Liver (tissue), 3 donors: ENCODE data around the gene DTYMK.

ENCODE experiments used
- EGR1 ChIP-seq, 2 donors: IDR thresholded peaks; 2 replicates each; pipeline ENCODE4 v1.6.1; 2016 to 2018; ENCODE audit warnings: antibody characterized with exemption in 2 of 2, low read depth in 2 of 2
- GABPA ChIP-seq, 2 donors: IDR thresholded peaks in 1 of 2; conservative IDR thresholded peaks in 1 of 2; 2 replicates each; pipeline ENCODE4 v1.6.1; 2016; ENCODE audit warnings: antibody characterized with exemption in 2 of 2, mild to moderate bottlenecking in 1 of 2, moderate library complexity in 1 of 2
- JUND ChIP-seq, 2 donors: IDR thresholded peaks; 2 replicates each; pipeline ENCODE4 v1.6.1; 2016; ENCODE audit warnings: antibody characterized with exemption in 2 of 2
- NR2F2 ChIP-seq: IDR thresholded peaks from 2 replicates; pipeline ENCODE4 v1.6.1; 2016; ENCODE audit warnings: antibody characterized with exemption
- SP1 ChIP-seq: IDR thresholded peaks from 2 replicates; pipeline ENCODE4 v1.6.1; 2018; ENCODE audit warnings: antibody characterized with exemption, mild to moderate bottlenecking
- TAF1 ChIP-seq: conservative IDR thresholded peaks from 2 replicates; pipeline ENCODE4 v1.6.1; 2016; ENCODE audit warnings: antibody characterized with exemption, mild to moderate bottlenecking
- TF ChIP-seq, protein P1 (sequence below): IDR thresholded peaks from 2 replicates; pipeline ENCODE4 v1.6.1; 2016; ENCODE audit warnings: antibody characterized with exemption, mild to moderate bottlenecking
- TF ChIP-seq, protein P2 (sequence below): fragments of 150-350 bp; IDR thresholded peaks from 2 replicates; pipeline ENCODE4 v1.5.1; 2017; ENCODE audit warnings: improper control_type of control experiment, low read depth, low read length; ENCODE audit not compliant: missing input control
- TF ChIP-seq, protein P3 (sequence below): IDR thresholded peaks from 2 replicates; pipeline ENCODE4 v1.6.1; 2016; ENCODE audit warnings: antibody characterized with exemption
- TF ChIP-seq, protein P4 (sequence below): IDR thresholded peaks from 2 replicates; pipeline ENCODE4 v1.6.1; 2016; ENCODE audit warnings: antibody characterized with exemption
- TF ChIP-seq, protein P5 (sequence below): IDR thresholded peaks from 2 replicates; pipeline ENCODE4 v1.6.1; 2016; ENCODE audit warnings: antibody characterized with exemption
- donor health status: healthy.
- donor health status: healthy.

DNA sequence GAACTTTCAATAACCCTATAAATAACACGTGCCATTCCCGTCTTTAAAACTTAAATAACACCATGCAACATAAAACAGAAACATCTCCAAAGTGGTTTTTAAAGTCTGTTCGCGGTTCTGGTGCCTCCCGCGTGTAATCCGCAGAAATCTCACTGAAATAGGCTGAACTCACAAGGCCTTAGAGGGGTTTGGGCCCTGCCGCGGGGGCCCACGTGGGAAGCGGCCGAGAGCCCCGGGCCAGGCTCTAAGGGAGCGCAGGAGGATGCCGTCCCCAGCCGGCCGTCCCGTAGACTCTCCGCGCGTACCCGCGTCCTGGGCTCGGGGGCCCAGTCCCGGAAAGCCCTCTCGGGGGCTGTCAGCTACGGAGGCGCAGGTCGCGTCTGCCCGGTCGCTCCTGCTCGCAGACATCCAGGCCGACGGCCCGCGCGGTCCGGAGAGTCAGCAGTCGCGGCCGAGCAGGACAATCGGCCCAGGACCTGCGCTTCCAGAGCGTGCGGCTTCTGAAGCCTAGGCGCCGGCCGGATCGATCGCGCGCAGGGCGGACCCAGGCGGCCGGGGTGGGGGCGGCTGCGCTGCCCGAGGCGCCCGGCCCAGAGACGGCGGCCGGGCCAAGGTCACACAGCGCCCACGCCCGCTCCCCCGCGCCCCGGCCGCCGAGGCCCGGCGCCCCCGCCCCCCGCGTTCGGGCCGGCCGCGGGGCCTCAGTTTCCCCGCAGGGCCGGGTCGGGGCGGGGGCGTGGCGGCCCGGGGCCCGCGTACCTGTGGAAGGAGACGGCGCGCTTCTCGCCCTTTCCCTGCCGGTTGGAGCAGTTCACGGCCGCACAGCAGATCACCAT lies 50.2 kb downstream of the DTYMK start:
- TF ChIP-seq, protein P1, sequence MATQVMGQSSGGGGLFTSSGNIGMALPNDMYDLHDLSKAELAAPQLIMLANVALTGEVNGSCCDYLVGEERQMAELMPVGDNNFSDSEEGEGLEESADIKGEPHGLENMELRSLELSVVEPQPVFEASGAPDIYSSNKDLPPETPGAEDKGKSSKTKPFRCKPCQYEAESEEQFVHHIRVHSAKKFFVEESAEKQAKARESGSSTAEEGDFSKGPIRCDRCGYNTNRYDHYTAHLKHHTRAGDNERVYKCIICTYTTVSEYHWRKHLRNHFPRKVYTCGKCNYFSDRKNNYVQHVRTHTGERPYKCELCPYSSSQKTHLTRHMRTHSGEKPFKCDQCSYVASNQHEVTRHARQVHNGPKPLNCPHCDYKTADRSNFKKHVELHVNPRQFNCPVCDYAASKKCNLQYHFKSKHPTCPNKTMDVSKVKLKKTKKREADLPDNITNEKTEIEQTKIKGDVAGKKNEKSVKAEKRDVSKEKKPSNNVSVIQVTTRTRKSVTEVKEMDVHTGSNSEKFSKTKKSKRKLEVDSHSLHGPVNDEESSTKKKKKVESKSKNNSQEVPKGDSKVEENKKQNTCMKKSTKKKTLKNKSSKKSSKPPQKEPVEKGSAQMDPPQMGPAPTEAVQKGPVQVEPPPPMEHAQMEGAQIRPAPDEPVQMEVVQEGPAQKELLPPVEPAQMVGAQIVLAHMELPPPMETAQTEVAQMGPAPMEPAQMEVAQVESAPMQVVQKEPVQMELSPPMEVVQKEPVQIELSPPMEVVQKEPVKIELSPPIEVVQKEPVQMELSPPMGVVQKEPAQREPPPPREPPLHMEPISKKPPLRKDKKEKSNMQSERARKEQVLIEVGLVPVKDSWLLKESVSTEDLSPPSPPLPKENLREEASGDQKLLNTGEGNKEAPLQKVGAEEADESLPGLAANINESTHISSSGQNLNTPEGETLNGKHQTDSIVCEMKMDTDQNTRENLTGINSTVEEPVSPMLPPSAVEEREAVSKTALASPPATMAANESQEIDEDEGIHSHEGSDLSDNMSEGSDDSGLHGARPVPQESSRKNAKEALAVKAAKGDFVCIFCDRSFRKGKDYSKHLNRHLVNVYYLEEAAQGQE: no peak
- TF ChIP-seq, protein P2, sequence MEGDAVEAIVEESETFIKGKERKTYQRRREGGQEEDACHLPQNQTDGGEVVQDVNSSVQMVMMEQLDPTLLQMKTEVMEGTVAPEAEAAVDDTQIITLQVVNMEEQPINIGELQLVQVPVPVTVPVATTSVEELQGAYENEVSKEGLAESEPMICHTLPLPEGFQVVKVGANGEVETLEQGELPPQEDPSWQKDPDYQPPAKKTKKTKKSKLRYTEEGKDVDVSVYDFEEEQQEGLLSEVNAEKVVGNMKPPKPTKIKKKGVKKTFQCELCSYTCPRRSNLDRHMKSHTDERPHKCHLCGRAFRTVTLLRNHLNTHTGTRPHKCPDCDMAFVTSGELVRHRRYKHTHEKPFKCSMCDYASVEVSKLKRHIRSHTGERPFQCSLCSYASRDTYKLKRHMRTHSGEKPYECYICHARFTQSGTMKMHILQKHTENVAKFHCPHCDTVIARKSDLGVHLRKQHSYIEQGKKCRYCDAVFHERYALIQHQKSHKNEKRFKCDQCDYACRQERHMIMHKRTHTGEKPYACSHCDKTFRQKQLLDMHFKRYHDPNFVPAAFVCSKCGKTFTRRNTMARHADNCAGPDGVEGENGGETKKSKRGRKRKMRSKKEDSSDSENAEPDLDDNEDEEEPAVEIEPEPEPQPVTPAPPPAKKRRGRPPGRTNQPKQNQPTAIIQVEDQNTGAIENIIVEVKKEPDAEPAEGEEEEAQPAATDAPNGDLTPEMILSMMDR: no peak
- TF ChIP-seq, protein P3, sequence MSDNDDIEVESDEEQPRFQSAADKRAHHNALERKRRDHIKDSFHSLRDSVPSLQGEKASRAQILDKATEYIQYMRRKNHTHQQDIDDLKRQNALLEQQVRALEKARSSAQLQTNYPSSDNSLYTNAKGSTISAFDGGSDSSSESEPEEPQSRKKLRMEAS: no peak
- TF ChIP-seq, protein P4, sequence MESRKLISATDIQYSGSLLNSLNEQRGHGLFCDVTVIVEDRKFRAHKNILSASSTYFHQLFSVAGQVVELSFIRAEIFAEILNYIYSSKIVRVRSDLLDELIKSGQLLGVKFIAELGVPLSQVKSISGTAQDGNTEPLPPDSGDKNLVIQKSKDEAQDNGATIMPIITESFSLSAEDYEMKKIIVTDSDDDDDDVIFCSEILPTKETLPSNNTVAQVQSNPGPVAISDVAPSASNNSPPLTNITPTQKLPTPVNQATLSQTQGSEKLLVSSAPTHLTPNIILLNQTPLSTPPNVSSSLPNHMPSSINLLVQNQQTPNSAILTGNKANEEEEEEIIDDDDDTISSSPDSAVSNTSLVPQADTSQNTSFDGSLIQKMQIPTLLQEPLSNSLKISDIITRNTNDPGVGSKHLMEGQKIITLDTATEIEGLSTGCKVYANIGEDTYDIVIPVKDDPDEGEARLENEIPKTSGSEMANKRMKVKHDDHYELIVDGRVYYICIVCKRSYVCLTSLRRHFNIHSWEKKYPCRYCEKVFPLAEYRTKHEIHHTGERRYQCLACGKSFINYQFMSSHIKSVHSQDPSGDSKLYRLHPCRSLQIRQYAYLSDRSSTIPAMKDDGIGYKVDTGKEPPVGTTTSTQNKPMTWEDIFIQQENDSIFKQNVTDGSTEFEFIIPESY: no peak
- TF ChIP-seq TAF1 (no peak), SP1 (no peak), NR2F2 (no peak), GABPA (IDR thresholded peaks at IDR 0.05 in 1 of 2, conservative IDR thresholded peaks at IDR 0.05 in 1 of 2) (no peak), EGR1 (IDR thresholded peaks at IDR 0.05; ENCODE audit: low read depth in 2 of 2) (no peak), JUND (IDR thresholded peaks at IDR 0.05) (no peak)
- TF ChIP-seq, protein P5, sequence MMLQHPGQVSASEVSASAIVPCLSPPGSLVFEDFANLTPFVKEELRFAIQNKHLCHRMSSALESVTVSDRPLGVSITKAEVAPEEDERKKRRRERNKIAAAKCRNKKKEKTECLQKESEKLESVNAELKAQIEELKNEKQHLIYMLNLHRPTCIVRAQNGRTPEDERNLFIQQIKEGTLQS: no peak
